ENCODE results near the gene ADAR.

Gene ADAR

DNA sequence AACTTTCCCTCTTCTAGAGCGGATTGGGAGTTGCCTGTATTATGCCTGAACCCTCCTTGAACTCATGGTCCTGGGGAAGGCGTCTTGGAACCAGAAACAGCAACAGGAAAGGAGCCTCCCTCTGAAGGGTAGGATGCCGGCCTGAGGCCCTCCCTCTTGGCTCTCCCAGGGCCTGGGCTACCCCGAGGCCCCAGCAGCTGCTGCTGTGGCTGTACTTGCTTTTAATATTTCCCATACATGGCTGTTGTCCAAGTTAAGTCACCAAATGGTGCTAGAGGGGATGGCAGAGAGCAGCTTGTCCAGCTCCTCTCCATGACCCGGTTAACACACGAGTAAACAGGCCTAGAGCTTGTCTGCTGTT is 29.9 kb downstream of the ADAR start:
- peaks cover 44% of the 10 kb centered on the region; the same call in 1 of the 2 replicates for H4K20me1 ChIP-seq (ENCODE audit: insufficient read depth, low read length)
- H3K79me2 ChIP-seq (ENCODE audit: insufficient read depth, low read length) = no peaks in the 10 kb centered on the region
- no peak overlapping the region for H3K4me2 ChIP-seq (ENCODE audit: insufficient read depth, low read length)
- TF ChIP-seq, protein P1, sequence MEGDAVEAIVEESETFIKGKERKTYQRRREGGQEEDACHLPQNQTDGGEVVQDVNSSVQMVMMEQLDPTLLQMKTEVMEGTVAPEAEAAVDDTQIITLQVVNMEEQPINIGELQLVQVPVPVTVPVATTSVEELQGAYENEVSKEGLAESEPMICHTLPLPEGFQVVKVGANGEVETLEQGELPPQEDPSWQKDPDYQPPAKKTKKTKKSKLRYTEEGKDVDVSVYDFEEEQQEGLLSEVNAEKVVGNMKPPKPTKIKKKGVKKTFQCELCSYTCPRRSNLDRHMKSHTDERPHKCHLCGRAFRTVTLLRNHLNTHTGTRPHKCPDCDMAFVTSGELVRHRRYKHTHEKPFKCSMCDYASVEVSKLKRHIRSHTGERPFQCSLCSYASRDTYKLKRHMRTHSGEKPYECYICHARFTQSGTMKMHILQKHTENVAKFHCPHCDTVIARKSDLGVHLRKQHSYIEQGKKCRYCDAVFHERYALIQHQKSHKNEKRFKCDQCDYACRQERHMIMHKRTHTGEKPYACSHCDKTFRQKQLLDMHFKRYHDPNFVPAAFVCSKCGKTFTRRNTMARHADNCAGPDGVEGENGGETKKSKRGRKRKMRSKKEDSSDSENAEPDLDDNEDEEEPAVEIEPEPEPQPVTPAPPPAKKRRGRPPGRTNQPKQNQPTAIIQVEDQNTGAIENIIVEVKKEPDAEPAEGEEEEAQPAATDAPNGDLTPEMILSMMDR (IDR thresholded peaks at IDR 0.05; ENCODE audit: borderline replicate concordance, extremely low read depth, low read length, poor library complexity, severe bottlenecking) = no peak
- no peak for TF ChIP-seq EZH2 (IDR thresholded peaks at IDR 0.05; ENCODE audit: borderline replicate concordance, low read depth, low read length, severe bottlenecking)
- DNase-seq (no peak), ATAC-seq (ENCODE audit: insufficient read depth, low read depth) (no peak; the same call in 2 of the 3 replicates)
- no peak overlapping the region for H3K9ac ChIP-seq (ENCODE audit: low read depth, low read length)
- H3K27ac ChIP-seq (ENCODE audit: low read length) = no peak overlapping the region
- H3K27me3 ChIP-seq (ENCODE audit: insufficient read depth, low read length, poor library complexity) = no peaks in the 10 kb centered on the region
- no peaks in the 10 kb centered on the region for H3K4me1 ChIP-seq (ENCODE audit: insufficient read depth, low read length)
- H3K4me3 ChIP-seq (ENCODE audit: low read depth in 1 of 2, low read length in 2 of 2) = no peak overlapping the region
- peaks cover 46% of the 10 kb centered on the region for H3K36me3 ChIP-seq (ENCODE audit: insufficient read depth, low read length)
- H3K9me3 ChIP-seq (ENCODE audit: insufficient read depth, low read length, severe bottlenecking) = no peaks in the 10 kb centered on the region
- no peak overlapping the region for H2AFZ ChIP-seq (ENCODE audit: low read depth, low read length)

DNA sequence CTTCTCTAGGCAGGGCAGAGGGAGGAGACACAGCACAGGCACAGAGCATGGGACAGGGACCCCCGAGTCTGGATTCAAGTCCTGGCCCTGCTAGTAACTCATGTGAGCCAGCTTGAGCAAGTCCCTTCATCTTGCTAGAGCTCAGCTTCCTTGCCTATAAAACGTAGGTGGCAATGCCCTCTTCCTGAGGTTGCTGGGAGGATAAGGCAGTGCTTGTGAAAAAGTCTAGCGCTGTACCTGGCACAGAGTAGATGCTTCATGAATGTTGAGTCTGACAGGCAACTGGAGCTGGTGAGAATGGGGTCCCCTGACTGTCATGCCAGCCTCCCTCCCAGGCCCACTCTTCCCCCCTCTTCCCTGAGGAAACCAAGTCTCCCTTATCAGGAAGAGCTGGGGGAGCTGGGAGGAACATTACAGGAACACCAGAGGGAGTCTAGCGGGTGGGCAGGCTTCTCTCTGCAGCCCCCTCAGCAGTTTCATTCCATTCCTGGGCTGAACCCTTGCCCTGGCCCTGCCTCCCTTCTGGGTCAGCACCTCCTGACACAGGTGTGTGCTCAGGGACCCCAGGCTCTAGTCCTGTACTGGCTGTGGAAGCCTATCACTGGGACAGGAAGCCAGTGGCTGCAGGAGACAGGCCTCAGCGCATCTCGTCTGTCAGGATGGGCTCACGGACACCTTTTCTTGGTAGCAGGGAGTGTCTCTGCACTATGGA is 30.5 kb downstream of the ADAR start:
- TF ChIP-seq EZH2 (IDR thresholded peaks at IDR 0.05; ENCODE audit: borderline replicate concordance, low read depth, low read length, severe bottlenecking) = no peak
- TF ChIP-seq, protein P1 (IDR thresholded peaks at IDR 0.05; ENCODE audit: borderline replicate concordance, extremely low read depth, low read length, poor library complexity, severe bottlenecking) = no peak
- H3K4me3 ChIP-seq (ENCODE audit: low read depth in 1 of 2, low read length in 2 of 2) = no peak overlapping the region
- H3K27me3 ChIP-seq (ENCODE audit: insufficient read depth, low read length, poor library complexity) = no peaks in the 10 kb centered on the region
- no peak overlapping the region for H3K9ac ChIP-seq (ENCODE audit: low read depth, low read length)
- H3K27ac ChIP-seq (ENCODE audit: low read length) = no peak overlapping the region
- no peaks in the 10 kb centered on the region for H3K4me1 ChIP-seq (ENCODE audit: insufficient read depth, low read length)
- peak; percentile 15; the same call in 2 of the 3 replicates for ATAC-seq (ENCODE audit: insufficient read depth, low read depth)
- H3K4me2 ChIP-seq (ENCODE audit: insufficient read depth, low read length) = no peak overlapping the region
- DNase-seq = no peak
- H2AFZ ChIP-seq (ENCODE audit: low read depth, low read length) = no peak overlapping the region
- H4K20me1 ChIP-seq (ENCODE audit: insufficient read depth, low read length) = peaks cover 40% of the 10 kb centered on the region; the same call in 1 of the 2 replicates
- no peaks in the 10 kb centered on the region for H3K9me3 ChIP-seq (ENCODE audit: insufficient read depth, low read length, severe bottlenecking)
- no peaks in the 10 kb centered on the region for H3K79me2 ChIP-seq (ENCODE audit: insufficient read depth, low read length)
- H3K36me3 ChIP-seq (ENCODE audit: insufficient read depth, low read length) = peaks cover 41% of the 10 kb centered on the region

DNA sequence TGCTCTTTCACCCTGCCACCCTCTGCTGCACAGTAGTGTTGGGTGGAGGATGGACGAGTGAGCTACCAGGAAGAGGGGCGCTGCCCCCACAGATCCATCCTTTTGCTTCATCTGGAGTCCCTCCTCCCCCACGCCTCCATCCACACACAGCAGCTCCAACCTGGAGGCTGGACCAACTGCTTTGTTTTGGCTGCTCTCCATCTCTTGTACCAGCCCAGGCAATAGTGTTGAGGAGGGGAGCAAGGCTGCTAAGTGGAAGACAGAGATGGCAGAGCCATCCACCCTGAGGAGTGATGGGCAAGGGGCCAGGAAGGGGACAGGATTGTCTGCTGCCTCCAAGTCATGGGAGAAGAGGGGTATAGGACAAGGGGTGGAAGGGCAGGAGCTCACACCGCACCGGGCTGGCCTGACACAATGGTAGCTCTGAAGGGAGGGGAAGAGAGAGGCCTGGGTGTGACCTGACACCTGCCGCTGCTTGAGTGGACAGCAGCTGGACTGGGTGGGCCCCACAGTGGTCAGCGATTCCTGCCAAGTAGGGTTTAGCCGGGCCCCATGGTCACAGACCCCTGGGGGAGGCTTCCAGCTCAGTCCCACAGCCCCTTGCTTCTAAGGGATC is 31.9 kb downstream of the ADAR start:
- Histone ChIP-seq H4K20me1 (ENCODE audit: insufficient read depth, low read length) (peaks cover 42% of the 10 kb centered on the region), H3K36me3 (ENCODE audit: insufficient read depth, low read length) (peaks cover 28% of the 10 kb centered on the region), H3K4me2 (ENCODE audit: insufficient read depth, low read length) (no peak overlapping the region), H3K27me3 (ENCODE audit: insufficient read depth, low read length, poor library complexity) (no peaks in the 10 kb centered on the region), H3K79me2 (ENCODE audit: insufficient read depth, low read length) (no peaks in the 10 kb centered on the region), H2AFZ (ENCODE audit: low read depth, low read length) (no peak overlapping the region), H3K9me3 (ENCODE audit: insufficient read depth, low read length, severe bottlenecking) (no peaks in the 10 kb centered on the region), H3K27ac (ENCODE audit: low read length) (no peak overlapping the region), H3K4me3 (ENCODE audit: low read depth in 1 of 2, low read length in 2 of 2) (no peak overlapping the region), H3K4me1 (ENCODE audit: insufficient read depth, low read length) (no peaks in the 10 kb centered on the region), H3K9ac (ENCODE audit: low read depth, low read length) (no peak overlapping the region)
- TF ChIP-seq EZH2 (IDR thresholded peaks at IDR 0.05; ENCODE audit: borderline replicate concordance, low read depth, low read length, severe bottlenecking) = no peak
- TF ChIP-seq, protein P1 (IDR thresholded peaks at IDR 0.05; ENCODE audit: borderline replicate concordance, extremely low read depth, low read length, poor library complexity, severe bottlenecking) = no peak
- no peak for DNase-seq
- ATAC-seq (ENCODE audit: insufficient read depth, low read depth) = 0 out of 3 replicates have a peak, but pooled peaks have one; percentile 7

Data from DND-41 (cell line).